Stimulated activated CD8-positive, alpha-beta memory T cell treated with anti-CD3 and anti-CD28 coated beads, Interleukin-2, amount 100 ng/mL, for 1 hour (primary cell): Measurements from ENCODE around the gene TTC28.
"Not testable (repeated sequence)": the region's sequence is repeated elsewhere in the genome, so short reads cannot be mapped to it uniquely, and the experiment has no call there.

Source experiments
- DNase-seq, 2 donors: peaks; one replicate each; pipeline ENCODE4 v3.0.0-alpha.2; 2020; ENCODE audit warnings: low read depth in 2 of 2

TTC28 gene

GRCh38 chr22:28229566-28230485 lies 449.8 kb downstream of the TTC28 start:
- DNase-seq = no peak

- no peak for DNase-seq
Observed at GRCh38 chr22:28223826-28224225, 455.8 kb downstream of the TTC28 start.

- no peak for DNase-seq
Observed at GRCh38 chr22:28222976-28223745, 456.5 kb downstream of the TTC28 start.

GRCh38 chr22:28222571-28222970 lies 457.1 kb downstream of the TTC28 start:
- DNase-seq = no peak

- no peak for DNase-seq
Observed at GRCh38 chr22:28222052-28222451, 457.6 kb downstream of the TTC28 start.

- no peak for DNase-seq
Observed at GRCh38 chr22:28220626-28221363, 458.8 kb downstream of the TTC28 start.

- no peak for DNase-seq
Observed at GRCh38 chr22:28217277-28217676, 462.4 kb downstream of the TTC28 start.

GRCh38 chr22:28214750-28215149 lies 464.9 kb downstream of the TTC28 start:
- DNase-seq = not testable (repeated sequence)

- DNase-seq = not testable (repeated sequence)
Observed at GRCh38 chr22:28209457-28209856, 470.2 kb downstream of the TTC28 start.

- no peak for DNase-seq
Observed at GRCh38 chr22:28208787-28209186, 470.9 kb downstream of the TTC28 start.

GRCh38 chr22:28208036-28208435 lies 471.6 kb downstream of the TTC28 start:
- DNase-seq = no peak

- DNase-seq = no peak
Observed at GRCh38 chr22:28207281-28208030, 472.2 kb downstream of the TTC28 start.

- DNase-seq = no peak
Observed at GRCh38 chr22:28205926-28206325, 473.7 kb downstream of the TTC28 start.

GRCh38 chr22:28204382-28204781 lies 475.3 kb downstream of the TTC28 start:
- no peak for DNase-seq

GRCh38 chr22:28203286-28203685 lies 476.4 kb downstream of the TTC28 start:
- DNase-seq = no peak

GRCh38 chr22:28198692-28199091 lies 480.9 kb downstream of the TTC28 start:
- DNase-seq = no peak

- DNase-seq = not testable (repeated sequence)
Observed at GRCh38 chr22:28191571-28191970, 488.1 kb downstream of the TTC28 start.

GRCh38 chr22:28188178-28188879 lies 491.3 kb downstream of the TTC28 start:
- DNase-seq = no peak

GRCh38 chr22:28187612-28188011 lies 492.0 kb downstream of the TTC28 start:
- no peak for DNase-seq

- no peak for DNase-seq
Observed at GRCh38 chr22:28186641-28187040, 493.0 kb downstream of the TTC28 start.

- DNase-seq = no peak
Observed at GRCh38 chr22:28185130-28185529, 494.5 kb downstream of the TTC28 start.
